D341Med (cell line): ENCODE results near the gene ARHGEF11.

Source experiments
- DNase-seq: peaks from one replicate; pipeline ENCODE4 v3.0.0; 2012; ENCODE audit warnings: low spot score

The ARHGEF11 gene

GRCh38 chr1:157047062-157047410 lies 1.5 kb upstream of the ARHGEF11 start:
- no peak for DNase-seq

- DNase-seq: no peak
Observed at GRCh38 chr1:157044326-157044725, 1.2 kb downstream of the ARHGEF11 start.

GRCh38 chr1:157043685-157044084 lies 1.9 kb downstream of the ARHGEF11 start:
- peak; percentile 35 for DNase-seq

GRCh38 chr1:157042846-157043245 lies 2.7 kb downstream of the ARHGEF11 start:
- no peak for DNase-seq

GRCh38 chr1:157040802-157041201 lies 4.7 kb downstream of the ARHGEF11 start:
- DNase-seq: no peak

- DNase-seq: no peak
Observed at GRCh38 chr1:157035121-157035520, 10.4 kb downstream of the ARHGEF11 start.

GRCh38 chr1:157034137-157034800 lies 11.3 kb downstream of the ARHGEF11 start:
- DNase-seq: no peak

- DNase-seq: no peak
Observed at GRCh38 chr1:157033357-157033876, 12.1 kb downstream of the ARHGEF11 start.

- no peak for DNase-seq
Observed at GRCh38 chr1:157032303-157032702, 13.2 kb downstream of the ARHGEF11 start.

GRCh38 chr1:157030728-157031127 lies 14.8 kb downstream of the ARHGEF11 start:
- DNase-seq: no peak

- DNase-seq: no peak
Observed at GRCh38 chr1:157028674-157029073, 16.9 kb downstream of the ARHGEF11 start.

- DNase-seq: no peak
Observed at GRCh38 chr1:157025856-157026255, 19.7 kb downstream of the ARHGEF11 start.

- DNase-seq: no peak
Observed at GRCh38 chr1:157025385-157025784, 20.2 kb downstream of the ARHGEF11 start.

- DNase-seq: no peak
Observed at GRCh38 chr1:157021688-157022087, 23.9 kb downstream of the ARHGEF11 start.

- DNase-seq: no peak
Observed at GRCh38 chr1:157019457-157019856, 26.1 kb downstream of the ARHGEF11 start.

- DNase-seq: no peak
Observed at GRCh38 chr1:157011845-157012244, 33.7 kb downstream of the ARHGEF11 start.

GRCh38 chr1:157008502-157008901 lies 37.0 kb downstream of the ARHGEF11 start:
- no peak for DNase-seq

- DNase-seq: no peak
Observed at GRCh38 chr1:157007306-157007705, 38.2 kb downstream of the ARHGEF11 start.

GRCh38 chr1:157006676-157007075 lies 38.9 kb downstream of the ARHGEF11 start:
- DNase-seq: no peak

GRCh38 chr1:157005965-157006364 lies 39.6 kb downstream of the ARHGEF11 start:
- DNase-seq: no peak

GRCh38 chr1:157004806-157005205 lies 40.7 kb downstream of the ARHGEF11 start:
- no peak for DNase-seq

- no peak for DNase-seq
Observed at GRCh38 chr1:157004327-157004726, 41.2 kb downstream of the ARHGEF11 start.

- no peak for DNase-seq
Observed at GRCh38 chr1:157001304-157001703, 44.2 kb downstream of the ARHGEF11 start.

GRCh38 chr1:157000686-157001085 lies 44.9 kb downstream of the ARHGEF11 start:
- DNase-seq: no peak
